ENCODE results near the gene S100B. TPM values are rescaled to one million over a fixed set of nuclear protein-coding genes. Genes with fewer than 3 reads are reported as not detected.

Gene S100B
- total and polyA plus RNA-seq, 2 experiments from 2014 or later: not detected

- Histone ChIP-seq H3K27me3 (no peaks in the 10 kb centered on the region), H3K79me2 (no peaks in the 10 kb centered on the region), H3K4me1 (ENCODE audit: insufficient read depth) (no peaks in the 10 kb centered on the region), H3K9me2 (replicated peaks; ENCODE audit: insufficient read depth) (no peaks in the 10 kb centered on the region), H3K27ac (no peak overlapping the region), H3K9me3 (ENCODE audit: low read depth) (no peaks in the 10 kb centered on the region), H2AFZ (no peak overlapping the region), H3K4me3 (no peak overlapping the region), H4K20me1 (ENCODE audit: insufficient read depth, poor library complexity, severe bottlenecking) (no peaks in the 10 kb centered on the region), H3K4me2 (no peak overlapping the region), H3K36me3 (replicated peaks; ENCODE audit: insufficient read depth, low read depth) (no peaks in the 10 kb centered on the region)
- no peak for TF ChIP-seq EZH2phosphoT487 (IDR thresholded peaks at IDR 0.05; ENCODE audit: low read depth, severe bottlenecking, unreplicated experiment)
- no peak for TF ChIP-seq CTCF (IDR thresholded peaks at IDR 0.05; ENCODE audit: poor library complexity)
- WGBS (ENCODE audit: low lambda C conversion rate, missing lambda C conversion rate): 78% methylated on average over 9 of the region's 9 CpGs
- no peak for DNase-seq (ENCODE audit: low spot score)
Observed at GRCh38 chr21:46604329-46604974, 430 bp downstream of the S100B start.

DNA sequence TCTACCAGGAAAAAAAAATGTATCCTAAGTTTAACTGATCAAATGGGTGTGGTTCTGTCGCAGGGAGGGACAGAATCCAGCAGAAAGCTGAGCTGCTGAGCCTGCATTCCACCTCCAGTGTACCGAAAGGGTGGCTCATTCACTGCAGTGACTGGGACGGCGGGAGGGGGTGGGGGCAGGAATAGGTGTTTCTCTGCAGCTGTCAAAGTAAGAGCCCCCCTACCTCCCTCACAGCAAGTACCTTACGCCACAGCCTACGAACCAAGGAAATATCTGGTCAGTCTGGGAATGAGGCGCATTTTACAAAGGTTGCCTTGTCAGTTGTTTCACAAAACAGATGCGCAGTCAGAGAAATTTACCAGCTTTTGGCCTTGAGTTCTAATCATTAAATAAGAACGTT lies 1.7 kb downstream of the S100B start:
- no peaks in the 10 kb centered on the region for H3K9me3 ChIP-seq (ENCODE audit: low read depth)
- WGBS (ENCODE audit: low lambda C conversion rate, missing lambda C conversion rate): 35% methylated on average over 9 of the region's 9 CpGs

GRCh38 chr21:46600978-46601377 lies 3.9 kb downstream of the S100B start:
- no peak overlapping the region for H3K4me2 ChIP-seq
- no peak for DNase-seq (ENCODE audit: low spot score)
- no peak for TF ChIP-seq CTCF (IDR thresholded peaks at IDR 0.05; ENCODE audit: poor library complexity)
- no peak for TF ChIP-seq EZH2phosphoT487 (IDR thresholded peaks at IDR 0.05; ENCODE audit: low read depth, severe bottlenecking, unreplicated experiment)
- TF ChIP-seq EZH2 (IDR thresholded peaks at IDR 0.05; ENCODE audit: borderline replicate concordance): no peak
- no peaks in the 10 kb centered on the region for H4K20me1 ChIP-seq (ENCODE audit: insufficient read depth, poor library complexity, severe bottlenecking)
- no peaks in the 10 kb centered on the region for H3K27me3 ChIP-seq
- H3K36me3 ChIP-seq (replicated peaks; ENCODE audit: insufficient read depth, low read depth): no peaks in the 10 kb centered on the region
- no peaks in the 10 kb centered on the region for H3K79me2 ChIP-seq
- H3K27ac ChIP-seq: no peak overlapping the region
- no peaks in the 10 kb centered on the region for H3K9me2 ChIP-seq (replicated peaks; ENCODE audit: insufficient read depth)
- H3K4me3 ChIP-seq: no peak overlapping the region
- peaks cover 6% of the 10 kb centered on the region for H3K4me1 ChIP-seq (ENCODE audit: insufficient read depth)
- H2AFZ ChIP-seq: no peak overlapping the region
- 72% methylated on average over 9 of the region's 9 CpGs for WGBS (ENCODE audit: low lambda C conversion rate, missing lambda C conversion rate)
- no peaks in the 10 kb centered on the region for H3K9me3 ChIP-seq (ENCODE audit: low read depth)

More for the DNA sequence above, 1.7 kb downstream of the S100B start:
- H3K4me1 ChIP-seq (ENCODE audit: insufficient read depth): peaks cover 6% of the 10 kb centered on the region
- TF ChIP-seq CTCF (IDR thresholded peaks at IDR 0.05; ENCODE audit: poor library complexity) (no peak), EZH2 (IDR thresholded peaks at IDR 0.05; ENCODE audit: borderline replicate concordance) (no peak), EZH2phosphoT487 (IDR thresholded peaks at IDR 0.05; ENCODE audit: low read depth, severe bottlenecking, unreplicated experiment) (no peak)
- H3K79me2 ChIP-seq: no peaks in the 10 kb centered on the region
- no peaks in the 10 kb centered on the region for H4K20me1 ChIP-seq (ENCODE audit: insufficient read depth, poor library complexity, severe bottlenecking)
- no peak overlapping the region for H3K4me3 ChIP-seq
- no peak overlapping the region for H2AFZ ChIP-seq
- no peaks in the 10 kb centered on the region for H3K27me3 ChIP-seq
- no peak overlapping the region for H3K4me2 ChIP-seq
- H3K36me3 ChIP-seq (replicated peaks; ENCODE audit: insufficient read depth, low read depth): no peaks in the 10 kb centered on the region
- no peaks in the 10 kb centered on the region for H3K9me2 ChIP-seq (replicated peaks; ENCODE audit: insufficient read depth)
- no peak overlapping the region for H3K27ac ChIP-seq
- DNase-seq (ENCODE audit: low spot score): no peak

Measured in hepatocyte (in vitro differentiated cells).